ENCODE measurements around the gene GRIA1. TPM values are rescaled to one million over a fixed set of nuclear protein-coding genes. Genes with fewer than 3 reads are reported as not detected.

GRIA1 gene
- total RNA-seq, 1 donor from 2014 or later: 1.6 TPM

DNA sequence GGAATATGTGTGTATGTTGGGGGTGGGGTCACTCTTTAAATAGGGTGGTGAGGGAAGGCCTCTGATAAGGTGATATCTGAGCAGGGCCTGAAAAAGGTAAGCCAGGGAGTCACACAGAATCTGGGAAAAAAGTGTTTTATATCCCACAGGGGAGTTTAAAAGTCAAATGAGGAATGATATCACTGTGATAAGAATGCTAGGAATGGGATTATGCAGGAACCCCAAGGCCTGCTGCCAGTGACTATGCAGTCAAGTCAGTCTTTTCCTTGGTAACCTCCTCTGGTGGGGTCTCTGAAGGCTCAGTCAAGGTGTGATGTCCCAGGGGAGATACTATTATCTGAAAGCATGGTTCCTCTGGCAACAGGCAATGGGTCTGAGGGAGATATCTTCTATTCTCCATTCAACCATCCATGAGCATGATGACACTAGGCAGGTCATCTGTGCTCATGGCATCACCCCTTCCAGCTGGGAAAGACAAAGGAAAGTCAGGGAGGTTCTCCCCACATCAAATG is 53.5 kb downstream of the GRIA1 start:
- Mint-ChIP-seq H3K4me3 (no peak overlapping the region), H3K36me3 (ENCODE audit: low read depth) (no peaks in the 10 kb centered on the region), H3K27ac (ENCODE audit: unreplicated experiment) (no peak overlapping the region), H3K9me3 (peaks cover 3% of the 10 kb centered on the region), H3K4me1 (no peaks in the 10 kb centered on the region), H3K27me3 (ENCODE audit: low read depth) (no peaks in the 10 kb centered on the region)
- TF ChIP-seq CTCF (conservative IDR thresholded peaks at IDR 0.05): no peak
- no peak for DNase-seq (ENCODE audit: low read depth, low spot score)

GRCh38 chr5:153544706-153545105 is 54.2 kb downstream of the GRIA1 start:
- Mint-ChIP-seq H3K4me1 (no peaks in the 10 kb centered on the region), H3K4me3 (no peak overlapping the region), H3K9me3 (peaks cover 3% of the 10 kb centered on the region), H3K27me3 (ENCODE audit: low read depth) (no peaks in the 10 kb centered on the region), H3K36me3 (ENCODE audit: low read depth) (no peaks in the 10 kb centered on the region), H3K27ac (ENCODE audit: unreplicated experiment) (no peak overlapping the region)
- TF ChIP-seq CTCF (conservative IDR thresholded peaks at IDR 0.05): no peak
- DNase-seq (ENCODE audit: low read depth, low spot score): no peak

DNA sequence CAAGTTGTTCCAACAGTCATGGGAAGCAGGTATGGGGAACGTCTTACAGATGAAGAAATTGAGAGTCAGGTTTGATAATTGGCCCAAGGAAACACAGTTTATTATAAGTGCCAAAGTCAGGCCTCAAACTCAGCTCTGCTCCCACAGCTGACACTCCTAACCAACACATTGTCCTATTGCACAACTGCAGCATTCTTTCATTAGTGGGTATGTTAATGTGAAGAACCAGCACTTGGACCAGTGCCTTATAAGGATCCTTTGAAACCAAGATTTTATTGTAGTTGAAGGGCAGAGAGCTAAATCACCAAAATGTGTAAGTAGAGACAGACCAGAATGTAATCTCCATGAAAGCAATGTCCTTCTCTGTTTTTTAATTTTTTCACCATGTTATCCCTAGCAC is 56.1 kb downstream of the GRIA1 start:
- Mint-ChIP-seq H3K4me1 (peaks cover 5% of the 10 kb centered on the region), H3K27ac (ENCODE audit: unreplicated experiment) (no peak overlapping the region), H3K9me3 (peaks cover 6% of the 10 kb centered on the region), H3K36me3 (ENCODE audit: low read depth) (no peaks in the 10 kb centered on the region), H3K4me3 (no peak overlapping the region), H3K27me3 (ENCODE audit: low read depth) (no peaks in the 10 kb centered on the region)
- TF ChIP-seq CTCF (conservative IDR thresholded peaks at IDR 0.05): no peak
- DNase-seq (ENCODE audit: low read depth, low spot score): no peak

GRCh38 chr5:153551537-153552079 is 61.1 kb downstream of the GRIA1 start:
- no peak for TF ChIP-seq CTCF (conservative IDR thresholded peaks at IDR 0.05)
- no peak overlapping the region for H3K4me3 Mint-ChIP-seq
- peaks cover 21% of the 10 kb centered on the region for H3K4me1 Mint-ChIP-seq
- no peaks in the 10 kb centered on the region for H3K36me3 Mint-ChIP-seq (ENCODE audit: low read depth)
- no peak for DNase-seq (ENCODE audit: low read depth, low spot score)
- no peaks in the 10 kb centered on the region for H3K27me3 Mint-ChIP-seq (ENCODE audit: low read depth)
- peaks cover 4% of the 10 kb centered on the region for H3K9me3 Mint-ChIP-seq
- H3K27ac Mint-ChIP-seq (ENCODE audit: unreplicated experiment): peak overlapping the region; percentile 88

GRCh38 chr5:153552886-153553285 is 62.4 kb downstream of the GRIA1 start:
- H3K9me3 Mint-ChIP-seq: peaks cover 4% of the 10 kb centered on the region
- peaks cover 21% of the 10 kb centered on the region for H3K4me1 Mint-ChIP-seq
- DNase-seq (ENCODE audit: low read depth, low spot score): no peak
- H3K27ac Mint-ChIP-seq (ENCODE audit: unreplicated experiment): no peak overlapping the region
- no peaks in the 10 kb centered on the region for H3K36me3 Mint-ChIP-seq (ENCODE audit: low read depth)
- H3K27me3 Mint-ChIP-seq (ENCODE audit: low read depth): no peaks in the 10 kb centered on the region
- H3K4me3 Mint-ChIP-seq: no peak overlapping the region
- TF ChIP-seq CTCF (conservative IDR thresholded peaks at IDR 0.05): no peak
